ENCODE results near the gene JAZF1. TPM values are rescaled to one million over a fixed set of nuclear protein-coding genes. Genes with fewer than 3 reads are reported as not detected.

The JAZF1 gene
- total and polyA plus RNA-seq, 2 donors (not counting 1 experiment from before 2014, with no cell fraction given) = 14.0 to 38.6 TPM

- Histone ChIP-seq H2AFZ (ENCODE audit: insufficient read depth, low read depth, low read length, poor library complexity, severe bottlenecking) (no peak overlapping the region), H4K20me1 (ENCODE audit: control insufficient read depth, insufficient read depth, low read length, poor library complexity, severe bottlenecking) (peaks cover 63% of the 10 kb centered on the region), H3K4me3 (ENCODE audit: control extremely low read depth in 1 of 5, extremely low read depth in 1 of 5, insufficient read depth in 1 of 5, low read depth in 2 of 5, low read length in 4 of 5) (no peak overlapping the region), H3K27me3 (replicated peaks in 1 of 4; ENCODE audit: control extremely low read depth in 1 of 4, control insufficient read depth in 3 of 4, insufficient read depth in 4 of 4, low read length in 3 of 4) (no peaks in the 10 kb centered on the region), H3K36me3 (replicated peaks in 1 of 2; ENCODE audit: control extremely low read depth in 1 of 2, control insufficient read depth in 1 of 2, extremely low read depth in 1 of 2, insufficient read depth in 2 of 2, low read length in 1 of 2) (peaks cover 4 to 18% of the 10 kb centered on the region in 2 experiments), H3K4me2 (replicated peaks; ENCODE audit: low read depth, low read length, poor library complexity, severe bottlenecking) (no peak overlapping the region), H3K27ac (ENCODE audit: low read length in 2 of 2) (no peak overlapping the region), H3K9ac (ENCODE audit: low read length) (no peak overlapping the region), H3K4me1 (ENCODE audit: control insufficient read depth in 2 of 2, insufficient read depth in 2 of 2, low read length in 2 of 2) (no peaks in the 10 kb centered on the region), H3K9me3 (ENCODE audit: control extremely low read depth in 1 of 3, control insufficient read depth in 2 of 3, insufficient read depth in 1 of 3, low read length in 2 of 3) (peaks cover 0 to 3% (median 0%) of the 10 kb centered on the region in 3 donors), H3K79me2 (ENCODE audit: control insufficient read depth, insufficient read depth, low read length) (peaks cover 44% of the 10 kb centered on the region)
- ATAC-seq (ENCODE audit: low read depth) (no peak), DNase-seq (no peak)
- no peaks in the 10 kb centered on the region for H3K27me3 Mint-ChIP-seq
- no peak overlapping the region for H3K4me3 Mint-ChIP-seq
- intact Hi-C loops (cut with micrococcal nuclease) = no loop called here
- 88% methylated on average over 4 of the region's 6 CpGs for WGBS (ENCODE audit: insufficient coverage)
- no peak overlapping the region for H3K27ac Mint-ChIP-seq
- no peaks in the 10 kb centered on the region for H3K4me1 Mint-ChIP-seq
- TF ChIP-seq EZH2 (IDR thresholded peaks at IDR 0.05; ENCODE audit: borderline replicate concordance, insufficient read depth, low read depth, low read length, poor library complexity, severe bottlenecking) (no peak), CTCF (IDR thresholded peaks at IDR 0.05) (no peak)
- ChIA-PET POLR2A (no interaction called here), CTCF (interaction anchor here (1.6 kb wide), 1 partner anchor 20 kb away, joined by 3 read pairs; no protein-coding TSS in a partner anchor)
- no peaks in the 10 kb centered on the region for H3K9me3 Mint-ChIP-seq (ENCODE audit: insufficient read depth)
Measured at GRCh38 chr7:27944643-27945042, 236.0 kb downstream of the JAZF1 start.

DNA sequence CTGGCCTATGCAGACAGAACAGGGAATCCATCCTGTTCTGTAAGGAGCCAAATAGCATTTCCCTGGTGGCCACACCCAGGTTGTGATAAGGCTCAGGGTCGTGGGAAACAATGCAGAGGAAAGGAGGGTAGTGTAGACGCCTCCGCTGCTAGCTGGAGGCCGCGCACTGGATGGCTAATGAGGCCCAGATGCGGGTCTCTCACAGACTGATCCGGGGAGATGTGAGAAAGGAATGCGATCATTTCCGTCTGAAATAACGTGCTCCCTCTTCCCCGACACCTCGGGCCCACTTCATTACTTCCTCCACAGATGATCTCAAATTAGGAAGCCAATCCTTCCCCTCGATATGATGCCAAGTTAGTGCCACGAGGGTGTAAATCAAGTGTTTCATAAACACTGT lies 237.4 kb downstream of the JAZF1 start:
- H3K4me1 ChIP-seq (ENCODE audit: control insufficient read depth in 2 of 2, insufficient read depth in 2 of 2, low read length in 2 of 2) = no peaks in the 10 kb centered on the region
- intact Hi-C loops (cut with micrococcal nuclease) = no loop called here
- no peak overlapping the region for H2AFZ ChIP-seq (ENCODE audit: insufficient read depth, low read depth, low read length, poor library complexity, severe bottlenecking)
- H3K79me2 ChIP-seq (ENCODE audit: control insufficient read depth, insufficient read depth, low read length) = peaks cover 43% of the 10 kb centered on the region
- DNase-seq (no peak), ATAC-seq (ENCODE audit: low read depth) (no peak)
- no peak overlapping the region for H3K27ac Mint-ChIP-seq
- no peak overlapping the region for H3K4me3 ChIP-seq (ENCODE audit: control extremely low read depth in 1 of 5, extremely low read depth in 1 of 5, insufficient read depth in 1 of 5, low read depth in 2 of 5, low read length in 4 of 5)
- no peak overlapping the region for H3K27ac ChIP-seq (ENCODE audit: low read length in 2 of 2)
- no peak for TF ChIP-seq CTCF (IDR thresholded peaks at IDR 0.05)
- no peak for TF ChIP-seq EZH2 (IDR thresholded peaks at IDR 0.05; ENCODE audit: borderline replicate concordance, insufficient read depth, low read depth, low read length, poor library complexity, severe bottlenecking)
- no peak overlapping the region for H3K4me2 ChIP-seq (replicated peaks; ENCODE audit: low read depth, low read length, poor library complexity, severe bottlenecking)
- H3K27me3 ChIP-seq (replicated peaks in 1 of 4; ENCODE audit: control extremely low read depth in 1 of 4, control insufficient read depth in 3 of 4, insufficient read depth in 4 of 4, low read length in 3 of 4) = no peaks in the 10 kb centered on the region
- ChIA-PET POLR2A (no interaction called here), CTCF (interaction anchor here (1.6 kb wide), 1 partner anchor 18 kb away, joined by 3 read pairs; no protein-coding TSS in a partner anchor)
- H3K9me3 Mint-ChIP-seq (ENCODE audit: insufficient read depth) = no peaks in the 10 kb centered on the region
- H4K20me1 ChIP-seq (ENCODE audit: control insufficient read depth, insufficient read depth, low read length, poor library complexity, severe bottlenecking) = peaks cover 64% of the 10 kb centered on the region
- no peaks in the 10 kb centered on the region for H3K27me3 Mint-ChIP-seq
- H3K36me3 ChIP-seq (replicated peaks in 1 of 2; ENCODE audit: control extremely low read depth in 1 of 2, control insufficient read depth in 1 of 2, extremely low read depth in 1 of 2, insufficient read depth in 2 of 2, low read length in 1 of 2) = peaks cover 4 to 15% of the 10 kb centered on the region in 2 experiments
- peaks cover 0 to 3% (median 0%) of the 10 kb centered on the region in 3 donors for H3K9me3 ChIP-seq (ENCODE audit: control extremely low read depth in 1 of 3, control insufficient read depth in 2 of 3, insufficient read depth in 1 of 3, low read length in 2 of 3)
- no peak overlapping the region for H3K9ac ChIP-seq (ENCODE audit: low read length)
- H3K4me1 Mint-ChIP-seq = no peaks in the 10 kb centered on the region
- H3K4me3 Mint-ChIP-seq = no peak overlapping the region
- 88% methylated on average over 11 of the region's 14 CpGs for WGBS (ENCODE audit: insufficient coverage)

Measured in B cell (primary cell).